Activated T-cell treated with anti-CD3 and anti-CD28 coated beads for 1 hour (primary cell): ENCODE measurements around the gene RFPL2.

Experiments
- DNase-seq: peaks from one replicate; pipeline ENCODE4 v3.0.0-alpha.2; 2020; ENCODE audit warnings: low read depth

RFPL2 gene

GRCh38 chr22:32204856-32205722 lies at the start of gene RFPL2:
RFPL2 (minus strand) TSS chr22:32205073; CDS start chr22:32202451, 2,622 bp downstream.
- no peak for DNase-seq

- no peak for DNase-seq
Observed at GRCh38 chr22:32249231-32249630, 44.4 kb upstream of the RFPL2 start.

GRCh38 chr22:32248276-32248675 lies 43.4 kb upstream of the RFPL2 start:
- DNase-seq, result no peak

- no peak for DNase-seq
Observed at GRCh38 chr22:32246166-32246565, 41.3 kb upstream of the RFPL2 start.

- DNase-seq, result no peak
Observed at GRCh38 chr22:32245042-32245441, 40.2 kb upstream of the RFPL2 start.

GRCh38 chr22:32244547-32244946 lies 39.7 kb upstream of the RFPL2 start:
- no peak for DNase-seq

GRCh38 chr22:32240461-32240860 lies 35.6 kb upstream of the RFPL2 start:
- no peak for DNase-seq

GRCh38 chr22:32237906-32238305 lies 33.0 kb upstream of the RFPL2 start:
- DNase-seq, result no peak

GRCh38 chr22:32236970-32237369 lies 32.1 kb upstream of the RFPL2 start:
- DNase-seq, result no peak

- no peak for DNase-seq
Observed at GRCh38 chr22:32233091-32233490, 28.2 kb upstream of the RFPL2 start.

- no peak for DNase-seq
Observed at GRCh38 chr22:32232191-32232830, 27.4 kb upstream of the RFPL2 start.

GRCh38 chr22:32226326-32227104 lies 21.6 kb upstream of the RFPL2 start:
- DNase-seq, result no peak

GRCh38 chr22:32222991-32223390 lies 18.1 kb upstream of the RFPL2 start:
- no peak for DNase-seq

- DNase-seq, result no peak
Observed at GRCh38 chr22:32219026-32219425, 14.2 kb upstream of the RFPL2 start.

GRCh38 chr22:32218470-32218869 lies 13.6 kb upstream of the RFPL2 start:
- no peak for DNase-seq

GRCh38 chr22:32217465-32217864 lies 12.6 kb upstream of the RFPL2 start:
- DNase-seq, result no peak

GRCh38 chr22:32216911-32217310 lies 12.0 kb upstream of the RFPL2 start:
- DNase-seq, result no peak

GRCh38 chr22:32211011-32211410 lies 6.1 kb upstream of the RFPL2 start:
- DNase-seq, result no peak

GRCh38 chr22:32208681-32209080 lies 3.8 kb upstream of the RFPL2 start:
- no peak for DNase-seq

- no peak for DNase-seq
Observed at GRCh38 chr22:32207971-32208480, 3.2 kb upstream of the RFPL2 start.

GRCh38 chr22:32206774-32207758 lies 2.2 kb upstream of the RFPL2 start:
- DNase-seq, result no peak
